AG04450 (cell line): Measurements from ENCODE around the gene FAM186B. TPM values are rescaled to one million over a fixed set of nuclear protein-coding genes. Genes with fewer than 3 reads are reported as not detected.

ENCODE experiments used
- CTCF ChIA-PET: fragments of 300-600, 350-600 bp; formaldehyde crosslinking; extraction: SDS; loops from one replicate; lab custom pipeline; 2022; ENCODE audit warnings: antibody characterized with exemption, inconsistent platforms; lab: Charles Lee
- POLR2A ChIA-PET: fragments of 350-600 bp; formaldehyde crosslinking; extraction: SDS; loops from one replicate; lab custom pipeline; 2021; ENCODE audit warnings: antibody characterized with exemption, inconsistent platforms; lab: Yijun Ruan, JAX
- DNase-seq: peaks from one replicate; pipeline ENCODE4 v3.0.0-alpha.2; 2011; ENCODE audit warnings: low read depth, low spot score
- H3K27ac ChIP-seq: one replicate; pipeline ENCODE4 v1.5.1; 2012; ENCODE audit warnings: low read depth, low read length, control low read depth
- H3K27me3 ChIP-seq: one replicate; pipeline ENCODE4 v1.6.0; 2012; ENCODE audit warnings: low read length; ENCODE audit not compliant: control insufficient read depth, insufficient read depth
- H3K4me3 ChIP-seq: 2 replicates; pipeline ENCODE4 v1.5.1; 2011; ENCODE audit warnings: mild to moderate bottlenecking, low read depth, low read length, control low read depth
- H3K9me3 ChIP-seq: 2 replicates; pipeline ENCODE4 v1.5.1; 2012; ENCODE audit warnings: low read length; ENCODE audit not compliant: control insufficient read depth, insufficient read depth
- polyA plus RNA-seq: library from polyadenylated mRNA; depleted of rRNA; stranded (reverse); fragments of >200 nt; gene quantifications from 2 replicates; pipeline ENCODE4 v1.2.3, GENCODE V29; 2011
- TF ChIP-seq, protein P1 (sequence below): IDR thresholded peaks from 2 replicates; pipeline ENCODE4 v1.5.1; 2011; ENCODE audit warnings: low read depth, low read length, control low read depth, inconsistent platforms

The FAM186B gene
- polyA plus RNA-seq, 1 experiment: 0.05 TPM

- CTCF ChIA-PET: interaction anchor here (1.5 to 2.5 kb wide), 2 partner anchors 24 to 198 kb away, joined by 5 to 10 read pairs; no protein-coding TSS in a partner anchor
- H3K27ac ChIP-seq: no peak overlapping the region
- peaks cover 13% of the 10 kb centered on the region for H3K27me3 ChIP-seq
- no peaks in the 10 kb centered on the region; the same call in 1 of the 2 replicates for H3K9me3 ChIP-seq
- TF ChIP-seq, protein P1, sequence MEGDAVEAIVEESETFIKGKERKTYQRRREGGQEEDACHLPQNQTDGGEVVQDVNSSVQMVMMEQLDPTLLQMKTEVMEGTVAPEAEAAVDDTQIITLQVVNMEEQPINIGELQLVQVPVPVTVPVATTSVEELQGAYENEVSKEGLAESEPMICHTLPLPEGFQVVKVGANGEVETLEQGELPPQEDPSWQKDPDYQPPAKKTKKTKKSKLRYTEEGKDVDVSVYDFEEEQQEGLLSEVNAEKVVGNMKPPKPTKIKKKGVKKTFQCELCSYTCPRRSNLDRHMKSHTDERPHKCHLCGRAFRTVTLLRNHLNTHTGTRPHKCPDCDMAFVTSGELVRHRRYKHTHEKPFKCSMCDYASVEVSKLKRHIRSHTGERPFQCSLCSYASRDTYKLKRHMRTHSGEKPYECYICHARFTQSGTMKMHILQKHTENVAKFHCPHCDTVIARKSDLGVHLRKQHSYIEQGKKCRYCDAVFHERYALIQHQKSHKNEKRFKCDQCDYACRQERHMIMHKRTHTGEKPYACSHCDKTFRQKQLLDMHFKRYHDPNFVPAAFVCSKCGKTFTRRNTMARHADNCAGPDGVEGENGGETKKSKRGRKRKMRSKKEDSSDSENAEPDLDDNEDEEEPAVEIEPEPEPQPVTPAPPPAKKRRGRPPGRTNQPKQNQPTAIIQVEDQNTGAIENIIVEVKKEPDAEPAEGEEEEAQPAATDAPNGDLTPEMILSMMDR: no peak
- POLR2A ChIA-PET: interaction anchor here (1.0 to 1.7 kb wide), 2 partner anchors 8 to 11 kb away, joined by 3 to 7 read pairs; no protein-coding TSS in a partner anchor
- no peak for DNase-seq
- H3K4me3 ChIP-seq: no peak overlapping the region
Observed at GRCh38 chr12:49556391-49557186, 48.9 kb downstream of the FAM186B start.

DNA sequence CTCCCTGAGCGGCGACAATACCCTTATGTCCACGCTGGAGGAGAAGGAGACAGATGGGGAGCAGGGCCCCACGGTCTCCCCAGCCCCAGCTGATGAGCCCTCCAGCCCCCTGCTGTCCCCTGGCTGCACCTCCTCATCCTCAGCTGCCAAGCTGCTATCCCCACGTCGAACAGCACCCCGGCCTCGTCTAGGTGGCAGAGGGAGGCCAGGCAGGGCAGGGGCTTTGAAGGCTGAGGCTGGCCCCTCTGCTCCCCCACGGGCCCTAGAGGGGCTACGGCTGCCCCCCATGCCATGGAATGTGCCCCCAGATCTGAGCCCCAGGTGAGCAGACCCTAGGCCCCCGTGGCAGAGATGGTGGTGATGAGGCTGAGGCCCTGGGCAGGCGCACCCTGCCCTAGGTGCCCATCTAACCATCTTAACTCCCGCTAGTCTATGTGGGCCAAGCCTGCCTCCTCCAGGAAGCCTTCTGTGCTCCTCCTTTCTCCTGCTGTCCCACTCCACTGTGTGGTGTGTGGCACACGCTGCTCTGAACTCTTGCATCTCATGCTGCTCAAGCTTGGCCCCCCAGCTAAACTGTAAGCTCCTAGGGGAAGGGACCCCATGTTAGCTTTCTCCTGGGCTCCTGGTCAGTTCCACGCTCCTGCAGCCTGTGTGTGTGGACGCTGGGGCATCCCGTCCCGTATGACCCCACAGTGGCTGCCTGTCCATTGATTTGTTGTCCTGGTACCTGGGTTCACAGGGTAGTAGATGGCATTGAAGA lies 49.6 kb downstream of the FAM186B start:
- ChIA-PET POLR2A (interaction anchor here (1.0 to 1.7 kb wide), 2 partner anchors 9 to 11 kb away, joined by 3 to 7 read pairs; no protein-coding TSS in a partner anchor), CTCF (interaction anchor here (1.5 to 1.7 kb wide), 2 partner anchors 25 to 199 kb away, joined by 5 read pairs; no protein-coding TSS in a partner anchor)
- Histone ChIP-seq H3K4me3 (no peak overlapping the region), H3K27ac (no peak overlapping the region), H3K9me3 (no peaks in the 10 kb centered on the region; the same call in 1 of the 2 replicates), H3K27me3 (peaks cover 14% of the 10 kb centered on the region)
- no peak for DNase-seq
- TF ChIP-seq, protein P1: no peak

GRCh38 chr12:49554266-49554665 lies 51.2 kb downstream of the FAM186B start:
- ChIA-PET POLR2A (interaction anchor here (1.3 kb wide), 1 partner anchor 13 kb away, joined by 4 read pairs; the partner anchor contains the start of gene MCRS1), CTCF (interaction anchor here (1.0 to 2.1 kb wide), 5 partner anchors 10 to 222 kb away, joined by 3 to 11 read pairs (median 5); no protein-coding TSS in a partner anchor)
- TF ChIP-seq, protein P1: no peak
- Histone ChIP-seq H3K27ac (no peak overlapping the region), H3K4me3 (no peak overlapping the region), H3K27me3 (peaks cover 17% of the 10 kb centered on the region), H3K9me3 (no peaks in the 10 kb centered on the region; the same call in 1 of the 2 replicates)
- no peak for DNase-seq

DNA sequence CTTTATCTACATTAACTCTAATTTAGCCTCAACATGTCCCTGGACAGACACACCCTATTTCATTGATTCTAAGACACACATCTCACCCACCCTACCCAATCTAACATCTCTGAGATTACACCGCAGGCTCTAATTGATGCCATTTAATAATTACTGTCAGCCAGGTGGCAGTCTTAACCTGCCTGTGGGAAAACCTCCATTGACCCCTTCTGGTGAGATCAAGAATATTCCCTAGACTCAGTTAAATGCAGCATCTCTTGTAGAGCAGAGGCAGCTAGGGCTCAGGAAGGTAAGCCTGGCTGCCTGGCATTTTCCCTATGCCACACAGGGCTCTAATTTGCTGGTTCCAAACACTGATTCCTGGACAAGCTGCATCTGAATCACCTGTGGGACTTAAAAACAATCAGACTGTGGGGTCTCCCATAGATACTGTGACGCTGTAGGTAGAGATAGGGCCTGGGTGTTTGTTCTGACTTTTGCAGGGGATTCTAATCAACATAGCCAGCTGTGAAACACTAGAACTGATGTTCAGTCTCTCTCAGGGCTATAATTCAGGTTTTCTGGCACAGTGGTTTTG lies 51.8 kb downstream of the FAM186B start:
- ChIA-PET CTCF (interaction anchor here (1.0 to 2.1 kb wide), 4 partner anchors 11 to 222 kb away, joined by 3 to 11 read pairs (median 6); no protein-coding TSS in a partner anchor), POLR2A (interaction anchor here (1.3 kb wide), 1 partner anchor 14 kb away, joined by 4 read pairs; the partner anchor contains the start of gene MCRS1)

More for the DNA sequence above, 51.8 kb downstream of the FAM186B start:
- Histone ChIP-seq H3K9me3 (no peaks in the 10 kb centered on the region; the same call in 1 of the 2 replicates), H3K27me3 (peaks cover 23% of the 10 kb centered on the region), H3K4me3 (no peak overlapping the region), H3K27ac (no peak overlapping the region)
- no peak for DNase-seq
- TF ChIP-seq, protein P1: peak; percentile 38
